GM23338 (cell line): Measurements from ENCODE around the gene TAF1D. TPM values are rescaled to one million over a fixed set of nuclear protein-coding genes. Genes with fewer than 3 reads are reported as not detected.

Experiments
- ATAC-seq: fragments of 200-7000 bp; cut with Tn5 transposase; 3 replicates; pipeline ENCODE4 v1.9.1; 2020
- DNase-seq: peaks from one replicate; pipeline ENCODE4 v3.0.0-alpha.2; 2015; ENCODE audit warnings: low spot score
- H2AFZ ChIP-seq: fragments of 200-600 bp; sonication (generic); 2 replicates; pipeline ENCODE4 v1.8.0; 2016; ENCODE audit warnings: antibody characterized with exemption, mild to moderate bottlenecking, moderate library complexity
- H3F3A ChIP-seq: fragments of 200-600 bp; sonication (generic); replicated peaks from 2 replicates; pipeline ENCODE4 v1.8.0; 2017; ENCODE audit warnings: antibody characterized with exemption, mixed run types, low read depth
- H3K27ac ChIP-seq: fragments of 200-600 bp; sonication (generic); 2 replicates; pipeline ENCODE4 v1.6.1; 2016; ENCODE audit warnings: low read depth
- H3K27me3 ChIP-seq: fragments of 200-600 bp; sonication (generic); 2 replicates; pipeline ENCODE4 v1.8.0; 2016; ENCODE audit warnings: mild to moderate bottlenecking, mixed run types, moderate library complexity; ENCODE audit not compliant: insufficient read depth
- H3K36me3 ChIP-seq: fragments of 200-600 bp; sonication (generic); 2 replicates; pipeline ENCODE4 v1.8.0; 2016; ENCODE audit warnings: mild to moderate bottlenecking; ENCODE audit not compliant: insufficient read depth
- H3K4me1 ChIP-seq: fragments of 200-600 bp; sonication (generic); 2 replicates; pipeline ENCODE4 v1.8.0; 2016; ENCODE audit warnings: mild to moderate bottlenecking, moderate library complexity; ENCODE audit not compliant: insufficient read depth
- H3K4me2 ChIP-seq: fragments of 200-600 bp; sonication (generic); 2 replicates; pipeline ENCODE4 v1.7.1; 2017; ENCODE audit warnings: mixed run types
- H3K4me3 ChIP-seq: fragments of 200-600 bp; sonication (generic); 2 replicates; pipeline ENCODE4 v1.6.1; 2016; ENCODE audit warnings: mixed run types
- H3K79me2 ChIP-seq: fragments of 200-600 bp; sonication (generic); replicated peaks from 2 replicates; pipeline ENCODE4 v1.8.0; 2017; ENCODE audit warnings: mild to moderate bottlenecking; ENCODE audit not compliant: insufficient read depth
- H3K9me2 ChIP-seq: fragments of 200-600 bp; sonication (generic); 2 replicates; pipeline ENCODE4 v1.8.0; 2017; ENCODE audit not compliant: insufficient read depth
- H4K20me1 ChIP-seq: fragments of 200-600 bp; sonication (generic); replicated peaks from 2 replicates; pipeline ENCODE4 v1.8.0; 2017; ENCODE audit warnings: mild to moderate bottlenecking; ENCODE audit not compliant: insufficient read depth
- H3K27ac Mint-ChIP-seq: 2 replicates; pipeline ENCODE4 v1.8.0; 2020; ENCODE audit warnings: inconsistent platforms, mild to moderate bottlenecking, moderate library complexity, mixed read lengths
- H3K27me3 Mint-ChIP-seq: 3 replicates; pipeline ENCODE4 v1.8.0; 2022; ENCODE audit warnings: low read depth, mild to moderate bottlenecking, moderate library complexity, mixed read lengths, inconsistent platforms; ENCODE audit not compliant: insufficient read depth, poor library complexity
- H3K36me3 Mint-ChIP-seq: 3 replicates; pipeline ENCODE4 v1.8.0; 2021; ENCODE audit warnings: low read depth, mild to moderate bottlenecking, inconsistent platforms, moderate library complexity, mixed read lengths
- H3K4me1 Mint-ChIP-seq: 3 replicates; pipeline ENCODE4 v1.8.0; 2020; ENCODE audit warnings: mild to moderate bottlenecking, inconsistent platforms, mixed read lengths
- H3K4me3 Mint-ChIP-seq: 3 replicates; pipeline ENCODE4 v1.8.0; 2021; ENCODE audit warnings: moderate library complexity, mild to moderate bottlenecking, inconsistent platforms, mixed read lengths
- H3K9me3 Mint-ChIP-seq: 3 replicates; pipeline ENCODE4 v1.8.0; 2020; ENCODE audit warnings: moderate library complexity, mild to moderate bottlenecking, inconsistent platforms, mixed read lengths
- CREB1 ChIP-seq: fragments of 250-450 bp; sonication (Bioruptor Pico); IDR thresholded peaks from 2 replicates; pipeline ENCODE4 v1.5.0; 2020; ENCODE audit warnings: low read depth, mild to moderate bottlenecking, moderate library complexity
- EZH2 ChIP-seq: fragments of 200-600 bp; sonication (generic); IDR thresholded peaks from one replicate; pipeline ENCODE4 v1.8.0; 2017; ENCODE audit warnings: antibody characterized with exemption, mild to moderate bottlenecking, low read depth; ENCODE audit not compliant: unreplicated experiment
- EZH2phosphoT487 ChIP-seq: fragments of 200-600 bp; sonication (generic); IDR thresholded peaks from one replicate; pipeline ENCODE4 v1.8.1; 2018; ENCODE audit warnings: antibody characterized with exemption; ENCODE audit not compliant: unreplicated experiment
- JUNB ChIP-seq: IDR thresholded peaks from one replicate; pipeline ENCODE4 v1.6.1; 2016; ENCODE audit warnings: antibody characterized with exemption; ENCODE audit not compliant: unreplicated experiment
- NANOG ChIP-seq: IDR thresholded peaks from 2 replicates; pipeline ENCODE4 v1.6.1; 2016; ENCODE audit warnings: antibody characterized with exemption, borderline replicate concordance
- POLR2AphosphoS5 ChIP-seq: IDR thresholded peaks from 2 replicates; pipeline ENCODE4 v1.6.1; 2016; ENCODE audit warnings: antibody characterized with exemption, low read depth
- STAT1 ChIP-seq: IDR thresholded peaks from one replicate; pipeline ENCODE4 v1.6.1; 2016; ENCODE audit warnings: antibody characterized with exemption; ENCODE audit not compliant: unreplicated experiment
- ZNF114 ChIP-seq: fragments of 250-450 bp; sonication (Bioruptor Pico); IDR thresholded peaks from 2 replicates; pipeline ENCODE4 v1.5.0; 2020; ENCODE audit warnings: mild to moderate bottlenecking, moderate library complexity
- ZNF331 ChIP-seq: fragments of 250-450 bp; sonication (Bioruptor Pico); IDR thresholded peaks from 2 replicates; pipeline ENCODE4 v1.5.0; 2020; ENCODE audit warnings: low read depth, mild to moderate bottlenecking, moderate library complexity
- polyA plus RNA-seq: library from polyadenylated mRNA; unstranded; fragments of >200 nt; fragmentation: Nextera tagmentation; extraction: Ambion mirVana; gene quantifications from 2 replicates; pipeline ENCODE4 v1.2.1, GENCODE V29; 2016
- total RNA-seq: library from RNA; depleted of rRNA; stranded (reverse); fragments of >200 nt; shearing (Covaris generic); gene quantifications from 2 replicates; pipeline ENCODE4 v1.2.3, GENCODE V29; 2014
- TF ChIP-seq, protein P1 (sequence below): fragments of 250-450 bp; sonication (Bioruptor Pico); IDR thresholded peaks from 2 replicates; pipeline ENCODE4 v1.5.0; 2020; ENCODE audit warnings: mild to moderate bottlenecking, moderate library complexity
- TF ChIP-seq, protein P2 (sequence below): IDR thresholded peaks from 2 replicates; pipeline ENCODE4 v1.6.1; 2016; ENCODE audit warnings: antibody characterized with exemption
- TF ChIP-seq, protein P3 (sequence below): IDR thresholded peaks from one replicate; pipeline ENCODE4 v1.6.1; 2018; ENCODE audit warnings: antibody characterized with exemption; ENCODE audit not compliant: unreplicated experiment
- TF ChIP-seq, protein P4 (sequence below), 2 experiments: fragments of 200-600 bp in 1 of 2; sonication (generic) in 1 of 2; conservative IDR thresholded peaks; 2 replicates each; pipeline versions ENCODE4 v1.5.1 to v1.6.1; 2016 to 2017; ENCODE audit warnings: antibody characterized with exemption in 2 of 2, low read depth in 2 of 2, mild to moderate bottlenecking in 2 of 2, moderate library complexity in 1 of 2

The TAF1D gene
- total and polyA plus RNA-seq, 2 experiments from 2014 or later = 240 to 246 TPM

DNA sequence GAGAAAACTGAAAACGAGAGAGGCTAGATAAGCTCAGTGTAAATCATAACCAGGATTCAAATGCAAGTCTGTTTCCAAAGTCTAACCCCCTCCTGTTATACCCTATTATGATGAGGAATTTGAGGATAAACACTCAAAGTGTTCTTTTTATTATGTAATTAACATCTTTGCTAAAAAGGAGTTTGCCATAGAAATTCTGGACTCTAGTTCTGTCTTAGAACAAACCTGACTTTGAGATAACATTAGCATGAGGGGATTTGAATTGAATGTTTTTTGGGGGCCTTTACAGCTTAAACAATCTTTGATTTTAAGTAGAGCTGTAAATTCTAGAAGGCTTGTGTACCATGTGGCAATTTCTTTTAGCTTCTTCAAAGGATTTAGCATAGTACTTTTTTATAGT lies 9.7 kb upstream of the TAF1D start:
- no peaks in the 10 kb centered on the region for H3K27me3 Mint-ChIP-seq
- no peaks in the 10 kb centered on the region for H3F3A ChIP-seq

More for the DNA sequence above, 9.7 kb upstream of the TAF1D start:
- Histone ChIP-seq H3K27ac (no peak overlapping the region), H3K79me2 (peaks cover 4% of the 10 kb centered on the region; the same call in 1 of the 2 replicates), H3K4me2 (no peak overlapping the region), H3K36me3 (peaks cover 12% of the 10 kb centered on the region; the same call in 1 of the 2 replicates), H4K20me1 (no peaks in the 10 kb centered on the region), H3K4me1 (no peaks in the 10 kb centered on the region), H3K27me3 (no peaks in the 10 kb centered on the region), H3K9me2 (no peaks in the 10 kb centered on the region), H2AFZ (no peak overlapping the region), H3K4me3 (no peak overlapping the region)
- ATAC-seq (no peak), DNase-seq (no peak)
- Mint-ChIP-seq H3K4me1 (peaks cover 6% of the 10 kb centered on the region), H3K27ac (no peak overlapping the region), H3K4me3 (no peak overlapping the region), H3K9me3 (no peaks in the 10 kb centered on the region), H3K36me3 (peaks cover 5% of the 10 kb centered on the region; the same call in 1 of the 3 replicates)
- TF ChIP-seq ZNF331 (CRISPR knock-in tag) (no peak), ZNF114 (CRISPR knock-in tag) (no peak), NANOG (no peak), CREB1 (CRISPR knock-in tag) (no peak), EZH2 (no peak), JUNB (no peak), EZH2phosphoT487 (no peak), STAT1 (no peak), POLR2AphosphoS5 (no peak)
- TF ChIP-seq, protein P1, sequence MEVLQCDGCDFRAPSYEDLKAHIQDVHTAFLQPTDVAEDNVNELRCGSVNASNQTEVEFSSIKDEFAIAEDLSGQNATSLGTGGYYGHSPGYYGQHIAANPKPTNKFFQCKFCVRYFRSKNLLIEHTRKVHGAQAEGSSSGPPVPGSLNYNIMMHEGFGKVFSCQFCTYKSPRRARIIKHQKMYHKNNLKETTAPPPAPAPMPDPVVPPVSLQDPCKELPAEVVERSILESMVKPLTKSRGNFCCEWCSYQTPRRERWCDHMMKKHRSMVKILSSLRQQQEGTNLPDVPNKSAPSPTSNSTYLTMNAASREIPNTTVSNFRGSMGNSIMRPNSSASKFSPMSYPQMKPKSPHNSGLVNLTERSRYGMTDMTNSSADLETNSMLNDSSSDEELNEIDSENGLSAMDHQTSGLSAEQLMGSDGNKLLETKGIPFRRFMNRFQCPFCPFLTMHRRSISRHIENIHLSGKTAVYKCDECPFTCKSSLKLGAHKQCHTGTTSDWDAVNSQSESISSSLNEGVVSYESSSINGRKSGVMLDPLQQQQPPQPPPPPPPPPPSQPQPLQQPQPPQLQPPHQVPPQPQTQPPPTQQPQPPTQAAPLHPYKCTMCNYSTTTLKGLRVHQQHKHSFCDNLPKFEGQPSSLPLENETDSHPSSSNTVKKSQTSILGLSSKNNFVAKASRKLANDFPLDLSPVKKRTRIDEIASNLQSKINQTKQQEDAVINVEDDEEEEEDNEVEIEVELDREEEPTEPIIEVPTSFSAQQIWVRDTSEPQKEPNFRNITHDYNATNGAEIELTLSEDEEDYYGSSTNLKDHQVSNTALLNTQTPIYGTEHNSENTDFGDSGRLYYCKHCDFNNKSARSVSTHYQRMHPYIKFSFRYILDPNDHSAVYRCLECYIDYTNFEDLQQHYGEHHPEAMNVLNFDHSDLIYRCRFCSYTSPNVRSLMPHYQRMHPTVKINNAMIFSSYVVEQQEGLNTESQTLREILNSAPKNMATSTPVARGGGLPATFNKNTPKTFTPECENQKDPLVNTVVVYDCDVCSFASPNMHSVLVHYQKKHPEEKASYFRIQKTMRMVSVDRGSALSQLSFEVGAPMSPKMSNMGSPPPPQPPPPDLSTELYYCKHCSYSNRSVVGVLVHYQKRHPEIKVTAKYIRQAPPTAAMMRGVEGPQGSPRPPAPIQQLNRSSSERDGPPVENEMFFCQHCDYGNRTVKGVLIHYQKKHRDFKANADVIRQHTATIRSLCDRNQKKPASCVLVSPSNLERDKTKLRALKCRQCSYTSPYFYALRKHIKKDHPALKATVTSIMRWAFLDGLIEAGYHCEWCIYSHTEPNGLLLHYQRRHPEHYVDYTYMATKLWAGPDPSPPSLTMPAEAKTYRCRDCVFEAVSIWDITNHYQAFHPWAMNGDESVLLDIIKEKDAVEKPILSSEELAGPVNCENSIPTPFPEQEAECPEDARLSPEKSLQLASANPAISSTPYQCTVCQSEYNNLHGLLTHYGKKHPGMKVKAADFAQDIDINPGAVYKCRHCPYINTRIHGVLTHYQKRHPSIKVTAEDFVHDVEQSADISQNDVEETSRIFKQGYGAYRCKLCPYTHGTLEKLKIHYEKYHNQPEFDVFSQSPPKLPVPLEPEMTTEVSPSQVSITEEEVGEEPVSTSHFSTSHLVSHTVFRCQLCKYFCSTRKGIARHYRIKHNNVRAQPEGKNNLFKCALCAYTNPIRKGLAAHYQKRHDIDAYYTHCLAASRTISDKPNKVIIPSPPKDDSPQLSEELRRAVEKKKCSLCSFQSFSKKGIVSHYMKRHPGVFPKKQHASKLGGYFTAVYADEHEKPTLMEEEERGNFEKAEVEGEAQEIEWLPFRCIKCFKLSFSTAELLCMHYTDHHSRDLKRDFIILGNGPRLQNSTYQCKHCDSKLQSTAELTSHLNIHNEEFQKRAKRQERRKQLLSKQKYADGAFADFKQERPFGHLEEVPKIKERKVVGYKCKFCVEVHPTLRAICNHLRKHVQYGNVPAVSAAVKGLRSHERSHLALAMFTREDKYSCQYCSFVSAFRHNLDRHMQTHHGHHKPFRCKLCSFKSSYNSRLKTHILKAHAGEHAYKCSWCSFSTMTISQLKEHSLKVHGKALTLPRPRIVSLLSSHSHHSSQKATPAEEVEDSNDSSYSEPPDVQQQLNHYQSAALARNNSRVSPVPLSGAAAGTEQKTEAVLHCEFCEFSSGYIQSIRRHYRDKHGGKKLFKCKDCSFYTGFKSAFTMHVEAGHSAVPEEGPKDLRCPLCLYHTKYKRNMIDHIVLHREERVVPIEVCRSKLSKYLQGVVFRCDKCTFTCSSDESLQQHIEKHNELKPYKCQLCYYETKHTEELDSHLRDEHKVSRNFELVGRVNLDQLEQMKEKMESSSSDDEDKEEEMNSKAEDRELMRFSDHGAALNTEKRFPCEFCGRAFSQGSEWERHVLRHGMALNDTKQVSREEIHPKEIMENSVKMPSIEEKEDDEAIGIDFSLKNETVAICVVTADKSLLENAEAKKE (CRISPR knock-in tag) = no peak
- TF ChIP-seq, protein P2, sequence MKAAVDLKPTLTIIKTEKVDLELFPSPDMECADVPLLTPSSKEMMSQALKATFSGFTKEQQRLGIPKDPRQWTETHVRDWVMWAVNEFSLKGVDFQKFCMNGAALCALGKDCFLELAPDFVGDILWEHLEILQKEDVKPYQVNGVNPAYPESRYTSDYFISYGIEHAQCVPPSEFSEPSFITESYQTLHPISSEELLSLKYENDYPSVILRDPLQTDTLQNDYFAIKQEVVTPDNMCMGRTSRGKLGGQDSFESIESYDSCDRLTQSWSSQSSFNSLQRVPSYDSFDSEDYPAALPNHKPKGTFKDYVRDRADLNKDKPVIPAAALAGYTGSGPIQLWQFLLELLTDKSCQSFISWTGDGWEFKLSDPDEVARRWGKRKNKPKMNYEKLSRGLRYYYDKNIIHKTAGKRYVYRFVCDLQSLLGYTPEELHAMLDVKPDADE = no peak
- TF ChIP-seq, protein P3, sequence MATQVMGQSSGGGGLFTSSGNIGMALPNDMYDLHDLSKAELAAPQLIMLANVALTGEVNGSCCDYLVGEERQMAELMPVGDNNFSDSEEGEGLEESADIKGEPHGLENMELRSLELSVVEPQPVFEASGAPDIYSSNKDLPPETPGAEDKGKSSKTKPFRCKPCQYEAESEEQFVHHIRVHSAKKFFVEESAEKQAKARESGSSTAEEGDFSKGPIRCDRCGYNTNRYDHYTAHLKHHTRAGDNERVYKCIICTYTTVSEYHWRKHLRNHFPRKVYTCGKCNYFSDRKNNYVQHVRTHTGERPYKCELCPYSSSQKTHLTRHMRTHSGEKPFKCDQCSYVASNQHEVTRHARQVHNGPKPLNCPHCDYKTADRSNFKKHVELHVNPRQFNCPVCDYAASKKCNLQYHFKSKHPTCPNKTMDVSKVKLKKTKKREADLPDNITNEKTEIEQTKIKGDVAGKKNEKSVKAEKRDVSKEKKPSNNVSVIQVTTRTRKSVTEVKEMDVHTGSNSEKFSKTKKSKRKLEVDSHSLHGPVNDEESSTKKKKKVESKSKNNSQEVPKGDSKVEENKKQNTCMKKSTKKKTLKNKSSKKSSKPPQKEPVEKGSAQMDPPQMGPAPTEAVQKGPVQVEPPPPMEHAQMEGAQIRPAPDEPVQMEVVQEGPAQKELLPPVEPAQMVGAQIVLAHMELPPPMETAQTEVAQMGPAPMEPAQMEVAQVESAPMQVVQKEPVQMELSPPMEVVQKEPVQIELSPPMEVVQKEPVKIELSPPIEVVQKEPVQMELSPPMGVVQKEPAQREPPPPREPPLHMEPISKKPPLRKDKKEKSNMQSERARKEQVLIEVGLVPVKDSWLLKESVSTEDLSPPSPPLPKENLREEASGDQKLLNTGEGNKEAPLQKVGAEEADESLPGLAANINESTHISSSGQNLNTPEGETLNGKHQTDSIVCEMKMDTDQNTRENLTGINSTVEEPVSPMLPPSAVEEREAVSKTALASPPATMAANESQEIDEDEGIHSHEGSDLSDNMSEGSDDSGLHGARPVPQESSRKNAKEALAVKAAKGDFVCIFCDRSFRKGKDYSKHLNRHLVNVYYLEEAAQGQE = no peak
- TF ChIP-seq, protein P4, sequence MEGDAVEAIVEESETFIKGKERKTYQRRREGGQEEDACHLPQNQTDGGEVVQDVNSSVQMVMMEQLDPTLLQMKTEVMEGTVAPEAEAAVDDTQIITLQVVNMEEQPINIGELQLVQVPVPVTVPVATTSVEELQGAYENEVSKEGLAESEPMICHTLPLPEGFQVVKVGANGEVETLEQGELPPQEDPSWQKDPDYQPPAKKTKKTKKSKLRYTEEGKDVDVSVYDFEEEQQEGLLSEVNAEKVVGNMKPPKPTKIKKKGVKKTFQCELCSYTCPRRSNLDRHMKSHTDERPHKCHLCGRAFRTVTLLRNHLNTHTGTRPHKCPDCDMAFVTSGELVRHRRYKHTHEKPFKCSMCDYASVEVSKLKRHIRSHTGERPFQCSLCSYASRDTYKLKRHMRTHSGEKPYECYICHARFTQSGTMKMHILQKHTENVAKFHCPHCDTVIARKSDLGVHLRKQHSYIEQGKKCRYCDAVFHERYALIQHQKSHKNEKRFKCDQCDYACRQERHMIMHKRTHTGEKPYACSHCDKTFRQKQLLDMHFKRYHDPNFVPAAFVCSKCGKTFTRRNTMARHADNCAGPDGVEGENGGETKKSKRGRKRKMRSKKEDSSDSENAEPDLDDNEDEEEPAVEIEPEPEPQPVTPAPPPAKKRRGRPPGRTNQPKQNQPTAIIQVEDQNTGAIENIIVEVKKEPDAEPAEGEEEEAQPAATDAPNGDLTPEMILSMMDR (conservative IDR thresholded peaks at IDR 0.05; ENCODE audit: low read depth in 2 of 2) = no peak
